K562 (cell line): ENCODE results near the gene AGO4. TPM values are rescaled to one million over a fixed set of nuclear protein-coding genes. Genes with fewer than 3 reads are reported as not detected.

Source experiments
- ATAC-seq: fragments of 200-7000 bp; cut with Tn5 transposase; 3 replicates; pipeline ENCODE4 v1.9.1; 2020; ENCODE audit warnings: moderate library complexity
- BruUV-seq: library from RNA; stranded (reverse); fragments of 400-500 nt; replicated peaks from 2 replicates; lab custom pipeline; 2021; lab: Mats Ljungman, UMichigan
- CTCF ChIA-PET: fragments of 300-600 bp; formaldehyde crosslinking; extraction: SDS; loops from one replicate; lab custom pipeline; 2021; ENCODE audit warnings: low intra/inter-chr PET ratio; lab: Yijun Ruan, JAX
- POLR2A ChIA-PET: fragments of 300-600, 350-650 bp; sonication (Branson Sonifier 250); formaldehyde crosslinking; extraction: SDS; loops from one replicate; lab custom pipeline; 2021; ENCODE audit warnings: antibody characterized with exemption, inconsistent platforms; lab: Yijun Ruan, JAX
- DNase-seq, 4 experiments: peaks; one replicate each; pipeline versions ENCODE4 v3.0.0 to v3.0.0-alpha.2; 2011 to 2018; ENCODE audit warnings: low spot score in 3 of 4, mixed read lengths in 3 of 4; ENCODE audit errors: extremely low read depth in 1 of 4
- FAIRE-seq: peaks from 2 replicates; lab custom pipeline; 2011; peaks lifted over from hg19 to GRCh38; lab: Jason Lieb, UNC
- H2AFZ ChIP-seq: 2 replicates; pipeline ENCODE4 v1.6.0; 2011; ENCODE audit warnings: low read depth, low read length, control low read depth, inconsistent platforms
- H3K27ac ChIP-seq: fragments of 200-600 bp; 3 replicates; pipeline ENCODE4 v1.8.0; 2011; ENCODE audit warnings: low read depth, mild to moderate bottlenecking, control low read depth, inconsistent platforms, low read length, moderate library complexity, mixed read lengths; ENCODE audit errors: extremely low read depth
- H3K27me3 ChIP-seq, 2 experiments: fragments of 300-600 bp in 1 of 2; 2 replicates in 1 of 2; 3 replicates in 1 of 2; pipeline versions ENCODE4 v1.6.0 to v1.8.0; 2011; ENCODE audit warnings: inconsistent platforms in 2 of 2, low read length in 2 of 2, mild to moderate bottlenecking in 1 of 2, mixed read lengths in 1 of 2, moderate library complexity in 1 of 2; ENCODE audit not compliant: control insufficient read depth in 2 of 2, insufficient read depth in 2 of 2
- H3K36me3 ChIP-seq: fragments of 300-600 bp; 3 replicates; pipeline ENCODE4 v1.8.0; 2011; ENCODE audit warnings: mild to moderate bottlenecking, low read length, inconsistent platforms; ENCODE audit not compliant: control insufficient read depth, insufficient read depth
- H3K4me1 ChIP-seq, 2 experiments: fragments of 200-600 bp in 1 of 2; replicated peaks in 1 of 2; 2 replicates in 1 of 2; 3 replicates in 1 of 2; pipeline versions ENCODE4 v1.5.1 to v1.8.0; 2011; ENCODE audit warnings: inconsistent platforms in 2 of 2, low read length in 2 of 2, mild to moderate bottlenecking in 1 of 2, mixed read lengths in 1 of 2, moderate library complexity in 1 of 2; ENCODE audit not compliant: control insufficient read depth in 2 of 2, insufficient read depth in 2 of 2
- H3K4me2 ChIP-seq: 2 replicates; pipeline ENCODE4 v1.6.1; 2011; ENCODE audit warnings: low read length, control low read depth, inconsistent platforms, mixed read lengths; ENCODE audit not compliant: insufficient read depth
- H3K4me3 ChIP-seq: fragments of 200-600 bp; sonication (generic), shearing (Covaris generic); 2 replicates; pipeline ENCODE4 v1.5.1; 2016; ENCODE audit warnings: control low read depth, inconsistent platforms
- H3K79me2 ChIP-seq: fragments of 200-600 bp; 3 replicates; pipeline ENCODE4 v1.8.0; 2011; ENCODE audit warnings: low read length, inconsistent platforms; ENCODE audit not compliant: control insufficient read depth, insufficient read depth
- H3K9ac ChIP-seq, 2 experiments: 2 replicates each; pipeline versions ENCODE4 v1.6.0 to v1.6.1; 2011; ENCODE audit warnings: low read depth in 2 of 2, low read length in 2 of 2, control low read depth in 1 of 2, inconsistent platforms in 1 of 2, mild to moderate bottlenecking in 1 of 2, mixed read lengths in 1 of 2; ENCODE audit not compliant: insufficient read depth in 1 of 2
- H3K9me1 ChIP-seq: one replicate; pipeline ENCODE4 v1.6.0; 2011; ENCODE audit warnings: inconsistent platforms, mild to moderate bottlenecking, low read length, moderate library complexity; ENCODE audit not compliant: control insufficient read depth, insufficient read depth
- H3K9me3 ChIP-seq: replicated peaks from 2 replicates; pipeline ENCODE4 v1.5.1; 2011; ENCODE audit warnings: low read depth, low read length, inconsistent platforms; ENCODE audit not compliant: control insufficient read depth, insufficient read depth
- H4K20me1 ChIP-seq: replicated peaks from 2 replicates; pipeline ENCODE4 v1.6.1; 2011; ENCODE audit warnings: low read length, inconsistent platforms, mixed read lengths; ENCODE audit not compliant: control insufficient read depth, insufficient read depth
- ARNT ChIP-seq, 2 experiments: fragments of 450-650 bp; IDR thresholded peaks; 2 replicates each; pipeline ENCODE4 v1.6.1; 2016; ENCODE audit warnings: mild to moderate bottlenecking in 1 of 2
- CCAR2 ChIP-seq: fragments of 200-400 bp; formaldehyde crosslinking; IDR thresholded peaks from 2 replicates; pipeline ENCODE4 v1.6.1; 2017; ENCODE audit warnings: mild to moderate bottlenecking, low read depth, low read length
- EGR1 ChIP-seq: fragments of 450-650 bp; conservative IDR thresholded peaks from 2 replicates; pipeline ENCODE4 v1.6.1; 2017; ENCODE audit warnings: mild to moderate bottlenecking
- HCFC1 ChIP-seq: IDR thresholded peaks from 2 replicates; pipeline ENCODE4 v1.6.1; 2012; ENCODE audit warnings: low read depth, low read length, improper control_type of control experiment
- HNRNPLL ChIP-seq: fragments of 200-400 bp; formaldehyde crosslinking; IDR thresholded peaks from 2 replicates; pipeline ENCODE4 v1.6.1; 2017; ENCODE audit warnings: low read length, low read depth, mild to moderate bottlenecking; ENCODE audit not compliant: poor library complexity, severe bottlenecking
- NFXL1 ChIP-seq: fragments of 450-650 bp; formaldehyde crosslinking; IDR thresholded peaks from 2 replicates; pipeline ENCODE4 v1.4.0; 2021; ENCODE audit warnings: mild to moderate bottlenecking
- NUFIP1 ChIP-seq: fragments of 450-650 bp; IDR thresholded peaks from 2 replicates; pipeline ENCODE4 v1.6.1; 2018; ENCODE audit not compliant: partially characterized antibody
- PHF21A ChIP-seq: fragments of 450-650 bp; IDR thresholded peaks from 2 replicates; pipeline ENCODE4 v1.6.1; 2017; ENCODE audit warnings: low read depth, borderline replicate concordance
- POLR2H ChIP-seq: IDR thresholded peaks from 2 replicates; pipeline ENCODE4 v1.6.1; 2016; ENCODE audit warnings: missing genetic modification characterization, low read depth, mild to moderate bottlenecking, control low read depth, missing compliant biosample characterization, moderate library complexity
- RAD21 ChIP-seq, 2 experiments: fragments of 250-450 bp in 1 of 2; fragments of 450-650 bp in 1 of 2; sonication (Bioruptor Pico) in 1 of 2; formaldehyde crosslinking in 1 of 2; IDR thresholded peaks in 1 of 2; conservative IDR thresholded peaks in 1 of 2; 2 replicates each; pipeline versions ENCODE4 v1.4.0 to v1.8.0; 2020 to 2022; ENCODE audit warnings: mild to moderate bottlenecking in 2 of 2, moderate library complexity in 1 of 2
- TAF1 ChIP-seq: IDR thresholded peaks from 2 replicates; pipeline ENCODE4 v1.6.1; 2011; ENCODE audit warnings: mild to moderate bottlenecking, low read length, moderate library complexity; ENCODE audit not compliant: insufficient read depth, control insufficient read depth, severe bottlenecking; ENCODE audit errors: extremely low read depth
- TCF3 ChIP-seq: sonication (generic); formaldehyde crosslinking; IDR thresholded peaks from 2 replicates; pipeline ENCODE4 v1.4.0; 2020; ENCODE audit warnings: mild to moderate bottlenecking, missing genetic modification reagents
- ZNF121 ChIP-seq: sonication (generic); formaldehyde crosslinking; conservative IDR thresholded peaks from 2 replicates; pipeline ENCODE4 v1.8.0; 2022; ENCODE audit warnings: missing genetic modification reagents
- ZNF133 ChIP-seq: fragments of 250-450 bp; sonication (Bioruptor Pico); IDR thresholded peaks from 2 replicates; pipeline ENCODE4 v1.4.0; 2020; ENCODE audit warnings: mild to moderate bottlenecking
- ZNF224 ChIP-seq: sonication (generic); formaldehyde crosslinking; IDR thresholded peaks from 2 replicates; pipeline ENCODE4 v1.8.0; 2022; ENCODE audit warnings: mild to moderate bottlenecking, missing genetic modification reagents
- ZNF263 ChIP-seq: sonication (generic); formaldehyde crosslinking; IDR thresholded peaks from 2 replicates; pipeline ENCODE4 v1.8.0; 2022; ENCODE audit warnings: mild to moderate bottlenecking, missing genetic modification reagents, borderline replicate concordance
- ZNF584 ChIP-seq: fragments of 200-800 bp; sonication (Bioruptor generic); IDR thresholded peaks from 2 replicates; pipeline ENCODE4 v1.6.1; 2016; ENCODE audit warnings: low read depth, mild to moderate bottlenecking, missing genetic modification characterization, missing compliant biosample characterization
- ZNF76 ChIP-seq: fragments of 250-450 bp; sonication (Bioruptor Pico); IDR thresholded peaks from 2 replicates; pipeline ENCODE4 v1.4.0; 2020; ENCODE audit warnings: mild to moderate bottlenecking, moderate library complexity, borderline replicate concordance
- WGBS: fragments of 100-300 bp; shearing (Covaris generic); methylation state at CpG from one replicate; pipeline ENCODE4 v1.1.6; 2016; ENCODE audit warnings: low coverage, mixed read lengths; ENCODE audit not compliant: insufficient coverage; ENCODE audit errors: missing lambda C conversion rate; 5-methylcytosine and 5-hydroxymethylcytosine counted together
- in situ Hi-C: fragments of 300-500 bp; cut with MboI; formaldehyde crosslinking; loops from 4 replicates; pipeline ENCODE4 v1.15.0; 2018; ENCODE audit warnings: inconsistent platforms, mixed read lengths
- intact Hi-C: fragments of 100-400 bp; cut with micrococcal nuclease; formaldehyde crosslinking; loops from 2 replicates; pipeline ENCODE4 v1.14.2; 2022
- polyA plus RNA-seq, 8 experiments: library from polyadenylated mRNA; depleted of rRNA in 4 of 8; stranded (reverse) in 5 of 8; unstranded in 3 of 8; fragments of >200 nt; fragmentation: Nextera tagmentation in 2 of 8; fragmentation: Illumina TruSeq in 1 of 8; extraction: Ambion mirVana in 2 of 8; extraction: Trizol in 1 of 8; gene quantifications; 2 replicates each; pipeline versions ENCODE4 v1.2.1 to v1.2.3, GENCODE V29; 2011 to 2014; ENCODE audit warnings: inconsistent platforms in 1 of 8, missing spikeins in 1 of 8
- total RNA-seq, 7 experiments: library from RNA; depleted of rRNA in 6 of 7; stranded (reverse); fragments of >200 nt in 6 of 7; fragmentation: Illumina TruSeq in 2 of 7; extraction: Trizol in 2 of 7; gene quantifications; 2 replicates each; pipeline versions ENCODE4 v1.2.1 to v1.2.3, GENCODE V29; 2011 to 2021; ENCODE audit warnings: low replicate concordance in 1 of 7
- TF ChIP-seq, protein P1 (sequence below), 3 experiments: fragments of 200-800 bp in 1 of 3; sonication (Bioruptor generic) in 1 of 3; sonication (generic) in 1 of 3; formaldehyde crosslinking in 1 of 3; IDR thresholded peaks; 2 replicates each; pipeline versions ENCODE4 v1.6.1 to v1.8.0; 2016 to 2022; ENCODE audit warnings: mild to moderate bottlenecking in 2 of 3, missing compliant biosample characterization in 2 of 3, missing genetic modification characterization in 2 of 3, missing genetic modification reagents in 1 of 3
- TF ChIP-seq, protein P2 (sequence below): sonication (generic); formaldehyde crosslinking; IDR thresholded peaks from 2 replicates; pipeline ENCODE4 v1.8.0; 2022; ENCODE audit warnings: missing genetic modification reagents, mild to moderate bottlenecking, moderate library complexity, borderline replicate concordance

Gene AGO4
- total and polyA plus RNA-seq, 9 of the 15 experiments (the other 6 are each of a cell fraction or from before 2014, with no cell fraction given): 1.3 to 10.5 (median 6.5) TPM

GRCh38 chr1:35899941-35900340 lies 92.1 kb downstream of the AGO4 start (continued):
- peak in 1 of 2 experiments; percentile 51; a peak in 2 of 4 replicates for TF ChIP-seq RAD21 (CRISPR knock-in tag; conservative IDR thresholded peaks at IDR 0.05 in 1 of 2, IDR thresholded peaks at IDR 0.05 in 1 of 2)

- Histone ChIP-seq H3K9ac (no peak overlapping the region), H3K79me2 (no peaks in the 10 kb centered on the region; the same call in 2 of the 3 replicates), H3K4me1 (no peaks in the 10 kb centered on the region), H3K27ac (no peak overlapping the region), H2AFZ (no peak overlapping the region), H4K20me1 (no peaks in the 10 kb centered on the region), H3K4me3 (no peak overlapping the region), H3K9me1 (no peaks in the 10 kb centered on the region), H3K36me3 (peaks cover 88% of the 10 kb centered on the region), H3K9me3 (no peaks in the 10 kb centered on the region), H3K4me2 (no peak overlapping the region), H3K27me3 (no peaks in the 10 kb centered on the region)
- ChIA-PET POLR2A (interaction anchor here (1.0 to 1.2 kb wide), 3 partner anchors 9 to 30 kb away, joined by 3 to 6 read pairs (median 4); partner anchors contain the start of gene AGO3), CTCF (interaction anchor here (0.6 kb wide), 1 partner anchor 38 kb away, joined by 3 read pairs; no protein-coding TSS in a partner anchor)
- no TSS peak for BruUV-seq
- FAIRE-seq (no peak), ATAC-seq (no peak), DNase-seq (no peak)
- TF ChIP-seq, protein P1, sequence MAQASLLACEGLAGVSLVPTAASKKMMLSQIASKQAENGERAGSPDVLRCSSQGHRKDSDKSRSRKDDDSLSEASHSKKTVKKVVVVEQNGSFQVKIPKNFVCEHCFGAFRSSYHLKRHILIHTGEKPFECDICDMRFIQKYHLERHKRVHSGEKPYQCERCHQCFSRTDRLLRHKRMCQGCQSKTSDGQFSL (CRISPR knock-in tag; IDR thresholded peaks at IDR 0.05): no peak
- TF ChIP-seq, protein P1 (tag; IDR thresholded peaks at IDR 0.05): no peak
- TF ChIP-seq HCFC1: no peak
- no peak for TF ChIP-seq HNRNPLL
- TF ChIP-seq CCAR2: no peak
- no peak for TF ChIP-seq ARNT (IDR thresholded peaks at IDR 0.05)
- no peak for TF ChIP-seq ZNF263 (CRISPR knock-in tag)
- TF ChIP-seq TCF3 (CRISPR knock-in tag): no peak
- TF ChIP-seq EGR1: no peak
- TF ChIP-seq ZNF584 (CRISPR knock-in tag): no peak
- TF ChIP-seq PHF21A: no peak
- TF ChIP-seq NUFIP1: no peak
- TF ChIP-seq ZNF121 (CRISPR knock-in tag): no peak
- TF ChIP-seq TAF1: no peak
- TF ChIP-seq, protein P2, sequence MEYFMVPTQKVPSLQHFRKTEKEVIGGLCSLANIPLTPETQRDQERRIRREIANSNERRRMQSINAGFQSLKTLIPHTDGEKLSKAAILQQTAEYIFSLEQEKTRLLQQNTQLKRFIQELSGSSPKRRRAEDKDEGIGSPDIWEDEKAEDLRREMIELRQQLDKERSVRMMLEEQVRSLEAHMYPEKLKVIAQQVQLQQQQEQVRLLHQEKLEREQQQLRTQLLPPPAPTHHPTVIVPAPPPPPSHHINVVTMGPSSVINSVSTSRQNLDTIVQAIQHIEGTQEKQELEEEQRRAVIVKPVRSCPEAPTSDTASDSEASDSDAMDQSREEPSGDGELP (CRISPR knock-in tag): no peak
- TF ChIP-seq ZNF133 (CRISPR knock-in tag): no peak
- no peak for TF ChIP-seq NFXL1 (CRISPR knock-in tag)
- no peak for TF ChIP-seq ZNF76 (CRISPR knock-in tag)
- TF ChIP-seq ZNF224 (CRISPR knock-in tag): no peak
- TF ChIP-seq POLR2H (tag): no peak
- 86% methylated on average over 9 of the region's 9 CpGs for WGBS
- intact Hi-C loops (no loop called here), in situ Hi-C loops (no loop called here)
Measured at GRCh38 chr1:35901235-35901634, 93.4 kb downstream of the AGO4 start.
